Measurements from ENCODE around the gene ORC1.

Gene ORC1

DNA sequence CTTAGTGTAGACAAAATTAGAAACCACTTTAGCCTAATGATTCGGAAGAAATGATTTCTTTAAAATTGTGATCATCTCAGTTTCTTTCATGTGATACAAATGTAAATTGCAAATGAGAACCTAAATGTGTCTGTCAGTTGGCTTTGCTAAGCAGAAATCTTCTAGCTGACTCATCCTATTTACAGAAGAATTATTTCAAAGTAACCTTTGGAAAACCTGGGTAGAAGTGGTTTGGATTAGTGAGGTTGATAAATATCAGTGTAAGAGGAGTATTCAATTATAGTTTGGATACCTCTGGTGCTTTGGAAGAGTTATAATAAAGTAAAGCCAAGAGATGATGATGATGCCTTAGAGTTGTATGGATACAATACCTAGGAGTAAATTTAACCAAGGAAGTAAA, 75.6 kb downstream of the ORC1 start:
- Histone ChIP-seq H3K27me3 (ENCODE audit: insufficient read depth, poor library complexity, severe bottlenecking) (no peaks in the 10 kb centered on the region), H3K27ac (replicated peaks) (no peak overlapping the region), H3K4me3 (replicated peaks; ENCODE audit: insufficient read depth, low read length) (no peak overlapping the region)
- TF ChIP-seq SPI1 (IDR thresholded peaks at IDR 0.05; ENCODE audit: borderline replicate concordance, low read depth) (no peak), GABPA (IDR thresholded peaks at IDR 0.05; ENCODE audit: low read depth) (no peak), POLR2AphosphoS5 (IDR thresholded peaks at IDR 0.05; ENCODE audit: low read depth) (no peak)
- TF ChIP-seq, protein P1, sequence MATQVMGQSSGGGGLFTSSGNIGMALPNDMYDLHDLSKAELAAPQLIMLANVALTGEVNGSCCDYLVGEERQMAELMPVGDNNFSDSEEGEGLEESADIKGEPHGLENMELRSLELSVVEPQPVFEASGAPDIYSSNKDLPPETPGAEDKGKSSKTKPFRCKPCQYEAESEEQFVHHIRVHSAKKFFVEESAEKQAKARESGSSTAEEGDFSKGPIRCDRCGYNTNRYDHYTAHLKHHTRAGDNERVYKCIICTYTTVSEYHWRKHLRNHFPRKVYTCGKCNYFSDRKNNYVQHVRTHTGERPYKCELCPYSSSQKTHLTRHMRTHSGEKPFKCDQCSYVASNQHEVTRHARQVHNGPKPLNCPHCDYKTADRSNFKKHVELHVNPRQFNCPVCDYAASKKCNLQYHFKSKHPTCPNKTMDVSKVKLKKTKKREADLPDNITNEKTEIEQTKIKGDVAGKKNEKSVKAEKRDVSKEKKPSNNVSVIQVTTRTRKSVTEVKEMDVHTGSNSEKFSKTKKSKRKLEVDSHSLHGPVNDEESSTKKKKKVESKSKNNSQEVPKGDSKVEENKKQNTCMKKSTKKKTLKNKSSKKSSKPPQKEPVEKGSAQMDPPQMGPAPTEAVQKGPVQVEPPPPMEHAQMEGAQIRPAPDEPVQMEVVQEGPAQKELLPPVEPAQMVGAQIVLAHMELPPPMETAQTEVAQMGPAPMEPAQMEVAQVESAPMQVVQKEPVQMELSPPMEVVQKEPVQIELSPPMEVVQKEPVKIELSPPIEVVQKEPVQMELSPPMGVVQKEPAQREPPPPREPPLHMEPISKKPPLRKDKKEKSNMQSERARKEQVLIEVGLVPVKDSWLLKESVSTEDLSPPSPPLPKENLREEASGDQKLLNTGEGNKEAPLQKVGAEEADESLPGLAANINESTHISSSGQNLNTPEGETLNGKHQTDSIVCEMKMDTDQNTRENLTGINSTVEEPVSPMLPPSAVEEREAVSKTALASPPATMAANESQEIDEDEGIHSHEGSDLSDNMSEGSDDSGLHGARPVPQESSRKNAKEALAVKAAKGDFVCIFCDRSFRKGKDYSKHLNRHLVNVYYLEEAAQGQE (IDR thresholded peaks at IDR 0.05; ENCODE audit: insufficient replicate concordance, low read depth), result no peak
- TF ChIP-seq, protein P2, sequence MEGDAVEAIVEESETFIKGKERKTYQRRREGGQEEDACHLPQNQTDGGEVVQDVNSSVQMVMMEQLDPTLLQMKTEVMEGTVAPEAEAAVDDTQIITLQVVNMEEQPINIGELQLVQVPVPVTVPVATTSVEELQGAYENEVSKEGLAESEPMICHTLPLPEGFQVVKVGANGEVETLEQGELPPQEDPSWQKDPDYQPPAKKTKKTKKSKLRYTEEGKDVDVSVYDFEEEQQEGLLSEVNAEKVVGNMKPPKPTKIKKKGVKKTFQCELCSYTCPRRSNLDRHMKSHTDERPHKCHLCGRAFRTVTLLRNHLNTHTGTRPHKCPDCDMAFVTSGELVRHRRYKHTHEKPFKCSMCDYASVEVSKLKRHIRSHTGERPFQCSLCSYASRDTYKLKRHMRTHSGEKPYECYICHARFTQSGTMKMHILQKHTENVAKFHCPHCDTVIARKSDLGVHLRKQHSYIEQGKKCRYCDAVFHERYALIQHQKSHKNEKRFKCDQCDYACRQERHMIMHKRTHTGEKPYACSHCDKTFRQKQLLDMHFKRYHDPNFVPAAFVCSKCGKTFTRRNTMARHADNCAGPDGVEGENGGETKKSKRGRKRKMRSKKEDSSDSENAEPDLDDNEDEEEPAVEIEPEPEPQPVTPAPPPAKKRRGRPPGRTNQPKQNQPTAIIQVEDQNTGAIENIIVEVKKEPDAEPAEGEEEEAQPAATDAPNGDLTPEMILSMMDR (IDR thresholded peaks at IDR 0.05; ENCODE audit: insufficient read depth, low read length), result no peak
- no peak for DNase-seq (ENCODE audit: low read depth in 1 of 2, low spot score in 1 of 2)

DNA sequence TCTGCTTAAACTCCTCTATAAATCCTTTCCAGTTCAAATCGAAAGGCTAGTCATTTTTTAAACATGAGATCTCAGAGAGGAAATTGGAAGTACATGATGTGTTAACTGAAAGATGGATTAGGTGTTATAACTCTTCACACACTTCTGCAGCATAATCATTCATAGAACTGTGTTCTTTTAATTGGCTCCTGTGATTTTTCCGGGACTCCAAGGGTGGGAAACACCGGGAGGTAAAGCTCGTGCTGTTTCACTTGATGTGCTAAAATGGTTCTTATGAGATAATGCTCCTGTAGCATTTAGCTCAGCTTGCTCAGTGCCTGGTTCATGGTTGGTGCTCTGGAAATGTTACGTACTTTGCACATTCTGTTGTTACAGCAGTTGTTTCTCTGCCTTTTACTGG, 78.4 kb downstream of the ORC1 start:
- Histone ChIP-seq H3K4me3 (replicated peaks; ENCODE audit: insufficient read depth, low read length) (no peak overlapping the region), H3K27ac (replicated peaks) (no peak overlapping the region), H3K27me3 (ENCODE audit: insufficient read depth, poor library complexity, severe bottlenecking) (no peaks in the 10 kb centered on the region)
- TF ChIP-seq, protein P1 (IDR thresholded peaks at IDR 0.05; ENCODE audit: insufficient replicate concordance, low read depth), result no peak
- TF ChIP-seq GABPA (IDR thresholded peaks at IDR 0.05; ENCODE audit: low read depth) (no peak), POLR2AphosphoS5 (IDR thresholded peaks at IDR 0.05; ENCODE audit: low read depth) (no peak), SPI1 (IDR thresholded peaks at IDR 0.05; ENCODE audit: borderline replicate concordance, low read depth) (no peak)
- TF ChIP-seq, protein P2 (IDR thresholded peaks at IDR 0.05; ENCODE audit: insufficient read depth, low read length), result no peak
- DNase-seq (ENCODE audit: low read depth in 1 of 2, low spot score in 1 of 2), result no peak

DNA sequence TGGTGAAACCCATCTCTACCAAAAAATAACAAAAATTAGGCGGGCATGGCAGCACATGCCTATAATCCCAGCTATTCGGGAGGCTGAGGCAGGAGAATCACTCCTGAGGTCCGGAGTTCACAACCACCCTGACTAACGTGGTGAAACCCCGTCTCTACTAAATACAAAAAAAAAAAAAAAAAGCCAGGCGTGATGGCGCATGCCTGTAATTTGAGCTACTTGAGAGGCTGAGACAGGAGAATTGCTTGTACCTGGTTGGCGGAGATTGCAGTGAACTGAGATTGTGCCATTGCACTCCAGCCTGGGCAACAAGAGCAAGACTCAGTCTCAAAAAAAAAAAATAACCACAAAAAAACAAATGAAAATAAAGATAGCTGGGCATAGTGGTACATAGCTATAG, 80.5 kb downstream of the ORC1 start:
- TF ChIP-seq, protein P2 (IDR thresholded peaks at IDR 0.05; ENCODE audit: insufficient read depth, low read length), result no peak
- no peak for TF ChIP-seq POLR2AphosphoS5 (IDR thresholded peaks at IDR 0.05; ENCODE audit: low read depth)
- TF ChIP-seq SPI1 (IDR thresholded peaks at IDR 0.05; ENCODE audit: borderline replicate concordance, low read depth), result no peak
- TF ChIP-seq, protein P1 (IDR thresholded peaks at IDR 0.05; ENCODE audit: insufficient replicate concordance, low read depth), result no peak
- no peak for TF ChIP-seq GABPA (IDR thresholded peaks at IDR 0.05; ENCODE audit: low read depth)
- DNase-seq (ENCODE audit: low read depth in 1 of 2, low spot score in 1 of 2), result no peak
- no peak overlapping the region for H3K27ac ChIP-seq (replicated peaks)
- H3K27me3 ChIP-seq (ENCODE audit: insufficient read depth, poor library complexity, severe bottlenecking), result no peaks in the 10 kb centered on the region
- H3K4me3 ChIP-seq (replicated peaks; ENCODE audit: insufficient read depth, low read length), result no peak overlapping the region
